GM23248 (cell line): ENCODE data around the gene PAQR7. TPM values are rescaled to one million over a fixed set of nuclear protein-coding genes. Genes with fewer than 3 reads are reported as not detected.

Experiments used
- DNase-seq: peaks from one replicate; pipeline ENCODE4 v3.0.0-alpha.2; 2015
- H2AFZ ChIP-seq: fragments of 200-600 bp; sonication (generic); 2 replicates; pipeline ENCODE4 v1.6.1; 2016; ENCODE audit warnings: antibody characterized with exemption
- H3F3A ChIP-seq: fragments of 200-600 bp; sonication (generic); 2 replicates; pipeline ENCODE4 v1.6.1; 2016; ENCODE audit warnings: mild to moderate bottlenecking, antibody characterized with exemption, mixed run types; ENCODE audit not compliant: insufficient read depth
- H3K27ac ChIP-seq: fragments of 200-600 bp; sonication (generic); 2 replicates; pipeline ENCODE4 v1.5.1; 2016; ENCODE audit warnings: mild to moderate bottlenecking
- H3K27me3 ChIP-seq: fragments of 200-600 bp; sonication (generic); replicated peaks from 2 replicates; pipeline ENCODE4 v1.6.1; 2016; ENCODE audit warnings: mild to moderate bottlenecking; ENCODE audit not compliant: insufficient read depth
- H3K36me3 ChIP-seq: fragments of 200-600 bp; sonication (generic); 2 replicates; pipeline ENCODE4 v1.6.1; 2016; ENCODE audit warnings: low read depth, mild to moderate bottlenecking
- H3K4me1 ChIP-seq: fragments of 200-600 bp; sonication (generic); 2 replicates; pipeline ENCODE4 v1.6.1; 2016; ENCODE audit warnings: mild to moderate bottlenecking; ENCODE audit not compliant: insufficient read depth
- H3K4me2 ChIP-seq: fragments of 200-600 bp; sonication (generic); one replicate; pipeline ENCODE4 v1.6.1; 2016; ENCODE audit warnings: mild to moderate bottlenecking; ENCODE audit not compliant: unreplicated experiment
- H3K4me3 ChIP-seq: fragments of 200-600 bp; sonication (generic); 2 replicates; pipeline ENCODE4 v1.5.1; 2016; ENCODE audit warnings: mild to moderate bottlenecking
- H3K79me2 ChIP-seq: fragments of 200-600 bp; sonication (generic); 2 replicates; pipeline ENCODE4 v1.6.1; 2016; ENCODE audit warnings: mild to moderate bottlenecking; ENCODE audit not compliant: insufficient read depth
- H3K9ac ChIP-seq: fragments of 200-600 bp; sonication (generic); 2 replicates; pipeline ENCODE4 v1.6.1; 2016; ENCODE audit warnings: mild to moderate bottlenecking
- H3K9me2 ChIP-seq: fragments of 200-600 bp; sonication (generic); 2 replicates; pipeline ENCODE4 v1.6.1; 2016; ENCODE audit warnings: mixed run types, mild to moderate bottlenecking, moderate library complexity; ENCODE audit not compliant: insufficient read depth
- H3K9me3 ChIP-seq: fragments of 200-600 bp; sonication (generic); one replicate; pipeline ENCODE4 v1.6.1; 2017; ENCODE audit warnings: low read depth
- H4K20me1 ChIP-seq: fragments of 200-600 bp; sonication (generic); 2 replicates; pipeline ENCODE4 v1.6.0; 2016; ENCODE audit not compliant: insufficient read depth
- EZH2 ChIP-seq: fragments of 200-600 bp; sonication (generic); IDR thresholded peaks from 2 replicates; pipeline ENCODE4 v1.6.1; 2018; ENCODE audit warnings: antibody characterized with exemption, mild to moderate bottlenecking; ENCODE audit not compliant: insufficient read depth, poor library complexity, severe bottlenecking
- EZH2phosphoT487 ChIP-seq: fragments of 200-600 bp; sonication (generic); IDR thresholded peaks from 2 replicates; pipeline ENCODE4 v1.6.1; 2018; ENCODE audit warnings: antibody characterized with exemption, moderate library complexity, mild to moderate bottlenecking, low read depth; ENCODE audit not compliant: insufficient read depth
- WGBS, 2 experiments: methylation state at CpG; one replicate each; pipeline ENCODE4 v1.1.6; 2015 to 2017; ENCODE audit warnings: low lambda C conversion rate in 2 of 2, low coverage in 1 of 2; ENCODE audit errors: missing lambda C conversion rate in 2 of 2; 5-methylcytosine and 5-hydroxymethylcytosine counted together
- in situ Hi-C: fragments of 300-500 bp; cut with MboI; formaldehyde crosslinking; loops from 2 replicates; pipeline ENCODE4 v1.15.0; 2020
- polyA plus RNA-seq: library from polyadenylated mRNA; unstranded; fragments of >200 nt; fragmentation: Nextera tagmentation; extraction: Ambion mirVana; gene quantifications from 2 replicates; pipeline ENCODE4 v1.2.1, GENCODE V29; 2016
- total RNA-seq: library from RNA; depleted of rRNA; stranded (reverse); fragments of >200 nt; shearing (Covaris generic); gene quantifications from 2 replicates; pipeline ENCODE4 v1.2.3, GENCODE V29; 2014

The PAQR7 gene
- total and polyA plus RNA-seq, 2 experiments from 2014 or later = 12.7 to 20.6 TPM

DNA sequence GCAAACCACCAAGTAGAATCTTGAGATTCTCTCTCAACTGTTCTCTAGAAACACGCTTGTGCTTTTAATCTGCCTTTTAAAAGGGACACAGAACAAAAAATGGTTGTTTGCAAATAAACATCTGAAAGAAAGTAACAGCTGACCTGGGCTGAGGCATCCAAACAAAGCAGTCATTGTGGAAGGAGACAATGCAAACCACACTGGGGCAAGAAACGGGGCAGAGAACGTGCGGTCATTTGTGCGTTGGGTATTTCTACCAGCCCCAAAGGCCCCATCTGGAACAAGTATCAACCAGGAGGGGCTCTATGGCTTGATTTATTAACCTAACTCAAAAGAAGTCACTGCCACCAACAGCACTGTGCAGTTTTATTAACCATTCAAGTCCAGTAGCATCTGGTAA lies 24.7 kb upstream of the PAQR7 start:
- peaks cover 5% of the 10 kb centered on the region; the same call in 1 of the 2 replicates for H3K36me3 ChIP-seq

GRCh38 chr1:25899792-25900191 lies 24.3 kb upstream of the PAQR7 start:
- Histone ChIP-seq H3K27me3 (no peaks in the 10 kb centered on the region), H4K20me1 (no peaks in the 10 kb centered on the region), H3K4me2 (no peak overlapping the region), H3K79me2 (peaks cover 56% of the 10 kb centered on the region), H3K4me3 (no peak overlapping the region), H3K9ac (no peak overlapping the region), H2AFZ (no peak overlapping the region), H3K36me3 (peaks cover 5% of the 10 kb centered on the region; the same call in 1 of the 2 replicates), H3K9me3 (no peaks in the 10 kb centered on the region), H3K4me1 (peaks cover 28% of the 10 kb centered on the region), H3F3A (peaks cover 36% of the 10 kb centered on the region), H3K9me2 (no peaks in the 10 kb centered on the region), H3K27ac (no peak overlapping the region)
- DNase-seq = peak; percentile 24
- in situ Hi-C loops = loop anchor here (10.0 kb wide), 1 partner anchor 95 kb away; the partner anchor contains the start of gene PAFAH2
- TF ChIP-seq EZH2 = no peak
- TF ChIP-seq EZH2phosphoT487 = no peak
- 46 to 52% methylated on average over 6 of the region's 6 CpGs for WGBS, 2 experiments

More for the DNA sequence above, 24.7 kb upstream of the PAQR7 start:
- H3K27me3 ChIP-seq = no peaks in the 10 kb centered on the region
- H3K4me2 ChIP-seq = no peak overlapping the region
- no peaks in the 10 kb centered on the region for H4K20me1 ChIP-seq
- no peak overlapping the region for H3K9ac ChIP-seq
- H3K27ac ChIP-seq = no peak overlapping the region
- H3K9me2 ChIP-seq = no peaks in the 10 kb centered on the region
- peaks cover 41% of the 10 kb centered on the region for H3F3A ChIP-seq
- H2AFZ ChIP-seq = no peak overlapping the region
- H3K9me3 ChIP-seq = no peaks in the 10 kb centered on the region
- TF ChIP-seq EZH2phosphoT487 (no peak), EZH2 (no peak)
- peaks cover 24% of the 10 kb centered on the region for H3K4me1 ChIP-seq
- 72 to 84% methylated on average over 5 of the region's 5 CpGs for WGBS, 2 experiments
- no peak for DNase-seq
- H3K79me2 ChIP-seq = peaks cover 56% of the 10 kb centered on the region
- no peak overlapping the region for H3K4me3 ChIP-seq
- in situ Hi-C loops = no loop called here

- Histone ChIP-seq H2AFZ (no peak overlapping the region), H3K4me2 (no peak overlapping the region), H3K79me2 (peaks cover 42% of the 10 kb centered on the region), H3K9me2 (no peaks in the 10 kb centered on the region), H3F3A (peaks cover 31% of the 10 kb centered on the region), H3K27me3 (no peaks in the 10 kb centered on the region), H3K4me1 (peaks cover 17% of the 10 kb centered on the region), H3K27ac (no peak overlapping the region), H3K4me3 (no peak overlapping the region), H3K36me3 (peaks cover 5% of the 10 kb centered on the region; the same call in 1 of the 2 replicates), H4K20me1 (no peaks in the 10 kb centered on the region), H3K9me3 (no peaks in the 10 kb centered on the region), H3K9ac (no peak overlapping the region)
- WGBS, 2 experiments = 98 to 99% methylated on average over 11 of the region's 11 CpGs
- no peak for DNase-seq
- no peak for TF ChIP-seq EZH2phosphoT487
- TF ChIP-seq EZH2 = no peak
- in situ Hi-C loops = loop anchor here (10.0 kb wide), 1 partner anchor 96 kb away; the partner anchor contains the start of gene PAFAH2
Observed at GRCh38 chr1:25898223-25899015, 22.9 kb upstream of the PAQR7 start.

DNA sequence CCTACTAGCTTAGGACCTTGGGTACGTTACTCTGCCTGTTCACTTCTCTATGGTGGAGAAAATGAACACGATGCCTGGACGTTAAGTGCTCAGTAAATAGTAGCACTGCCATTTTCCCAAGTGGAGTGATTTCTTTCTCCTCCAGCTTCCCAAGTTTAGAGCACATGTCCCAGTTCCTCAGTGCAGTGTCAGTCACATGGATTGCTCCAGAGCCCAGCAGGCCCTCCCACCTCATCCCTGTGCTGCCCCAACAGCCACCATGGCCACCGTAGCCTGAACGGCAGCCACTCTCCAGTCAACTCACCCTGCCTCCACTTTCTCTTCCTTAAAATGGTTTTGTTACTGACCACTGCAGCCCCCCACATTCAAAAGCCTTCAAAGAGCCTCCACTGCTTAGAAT lies 22.2 kb upstream of the PAQR7 start:
- H3K4me3 ChIP-seq = no peak overlapping the region
- peaks cover 33% of the 10 kb centered on the region for H3F3A ChIP-seq
- DNase-seq = no peak
- TF ChIP-seq EZH2 (no peak), EZH2phosphoT487 (no peak)
- no peak overlapping the region for H3K9ac ChIP-seq
- WGBS, 2 experiments = 99% methylated on average over 5 of the region's 5 CpGs
- no peaks in the 10 kb centered on the region for H4K20me1 ChIP-seq
- in situ Hi-C loops = loop anchor here (10.0 kb wide), 1 partner anchor 97 kb away; the partner anchor contains the start of gene PAFAH2
- H2AFZ ChIP-seq = no peak overlapping the region
- H3K27ac ChIP-seq = no peak overlapping the region
- peaks cover 5% of the 10 kb centered on the region; the same call in 1 of the 2 replicates for H3K36me3 ChIP-seq
- H3K9me3 ChIP-seq = no peaks in the 10 kb centered on the region
- peaks cover 35% of the 10 kb centered on the region for H3K79me2 ChIP-seq
- H3K4me2 ChIP-seq = no peak overlapping the region
- no peaks in the 10 kb centered on the region for H3K27me3 ChIP-seq
- H3K4me1 ChIP-seq = peaks cover 24% of the 10 kb centered on the region
- H3K9me2 ChIP-seq = no peaks in the 10 kb centered on the region
